Measurements from ENCODE around the gene EVC. TPM values are rescaled to one million over a fixed set of nuclear protein-coding genes. Genes with fewer than 3 reads are reported as not detected.
A peak's percentile ranks its signal among the peaks of the same experiment; 100 is the strongest.

Gene EVC
- total RNA-seq, 1 experiment from 2014 or later: 29.0 TPM

GRCh38 chr4:5858020-5858769 lies 147.2 kb downstream of the EVC start:
- H3K4me1 Mint-ChIP-seq (ENCODE audit: insufficient read depth, unreplicated experiment): no peaks in the 10 kb centered on the region
- no peaks in the 10 kb centered on the region for H3K27me3 Mint-ChIP-seq (ENCODE audit: insufficient read depth, unreplicated experiment)
- no peak overlapping the region for H3K27ac Mint-ChIP-seq (ENCODE audit: low read depth, unreplicated experiment)
- H3K36me3 Mint-ChIP-seq (ENCODE audit: insufficient read depth, unreplicated experiment): no peaks in the 10 kb centered on the region
- no peak for DNase-seq (ENCODE audit: unreplicated experiment)
- no peak overlapping the region for H3K4me3 Mint-ChIP-seq (ENCODE audit: unreplicated experiment)
- intact Hi-C loops (cut with micrococcal nuclease): no loop called here
- BruUV-seq (replicated peaks): no TSS peak
- POLR2A ChIA-PET: interaction anchor here (0.9 kb wide), 1 partner anchor 10 kb away, joined by 3 read pairs; no protein-coding TSS in a partner anchor
- H3K9me3 Mint-ChIP-seq (ENCODE audit: unreplicated experiment): no peaks in the 10 kb centered on the region
- CTCF ChIA-PET: no interaction called here
- TF ChIP-seq, protein P1, sequence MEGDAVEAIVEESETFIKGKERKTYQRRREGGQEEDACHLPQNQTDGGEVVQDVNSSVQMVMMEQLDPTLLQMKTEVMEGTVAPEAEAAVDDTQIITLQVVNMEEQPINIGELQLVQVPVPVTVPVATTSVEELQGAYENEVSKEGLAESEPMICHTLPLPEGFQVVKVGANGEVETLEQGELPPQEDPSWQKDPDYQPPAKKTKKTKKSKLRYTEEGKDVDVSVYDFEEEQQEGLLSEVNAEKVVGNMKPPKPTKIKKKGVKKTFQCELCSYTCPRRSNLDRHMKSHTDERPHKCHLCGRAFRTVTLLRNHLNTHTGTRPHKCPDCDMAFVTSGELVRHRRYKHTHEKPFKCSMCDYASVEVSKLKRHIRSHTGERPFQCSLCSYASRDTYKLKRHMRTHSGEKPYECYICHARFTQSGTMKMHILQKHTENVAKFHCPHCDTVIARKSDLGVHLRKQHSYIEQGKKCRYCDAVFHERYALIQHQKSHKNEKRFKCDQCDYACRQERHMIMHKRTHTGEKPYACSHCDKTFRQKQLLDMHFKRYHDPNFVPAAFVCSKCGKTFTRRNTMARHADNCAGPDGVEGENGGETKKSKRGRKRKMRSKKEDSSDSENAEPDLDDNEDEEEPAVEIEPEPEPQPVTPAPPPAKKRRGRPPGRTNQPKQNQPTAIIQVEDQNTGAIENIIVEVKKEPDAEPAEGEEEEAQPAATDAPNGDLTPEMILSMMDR (IDR thresholded peaks at IDR 0.05; ENCODE audit: unreplicated experiment): no peak

DNA sequence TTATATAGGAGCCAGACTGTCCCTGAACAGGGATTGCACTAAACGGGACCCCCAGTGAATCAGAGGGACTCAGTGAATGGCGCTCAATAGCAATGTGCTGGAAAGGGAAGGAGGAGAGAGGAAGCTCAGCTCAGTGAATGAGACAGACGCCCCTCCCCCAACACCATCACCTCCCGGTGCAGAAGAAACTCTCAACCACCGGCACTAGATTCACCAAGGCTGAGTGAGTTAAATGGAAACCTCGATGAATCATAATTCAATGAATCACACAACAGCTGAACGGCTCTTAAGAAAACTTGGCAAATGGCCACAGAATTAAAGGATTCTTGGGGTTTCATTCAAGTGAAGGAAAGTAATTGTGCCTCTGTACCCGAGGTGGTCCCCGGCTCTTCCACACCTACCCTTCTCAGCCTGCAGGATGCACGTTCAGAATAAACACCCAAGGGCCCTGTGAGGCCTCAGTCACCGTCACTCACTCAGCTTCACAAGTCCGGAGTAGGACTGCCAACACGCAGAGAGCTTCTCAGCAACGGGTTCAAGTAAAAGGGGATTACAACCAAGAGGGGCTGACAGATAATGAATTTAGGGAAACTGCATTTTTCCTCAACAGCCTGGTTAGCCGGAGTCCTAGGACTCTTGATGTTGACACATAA lies 152.6 kb downstream of the EVC start:
- no peaks in the 10 kb centered on the region for H3K36me3 Mint-ChIP-seq (ENCODE audit: insufficient read depth, unreplicated experiment)
- intact Hi-C loops (cut with micrococcal nuclease): no loop called here

More for the DNA sequence above, 152.6 kb downstream of the EVC start:
- BruUV-seq (replicated peaks): no TSS peak
- Mint-ChIP-seq H3K27ac (ENCODE audit: low read depth, unreplicated experiment) (no peak overlapping the region), H3K27me3 (ENCODE audit: insufficient read depth, unreplicated experiment) (no peaks in the 10 kb centered on the region), H3K4me3 (ENCODE audit: unreplicated experiment) (no peak overlapping the region), H3K9me3 (ENCODE audit: unreplicated experiment) (no peaks in the 10 kb centered on the region), H3K4me1 (ENCODE audit: insufficient read depth, unreplicated experiment) (no peaks in the 10 kb centered on the region)
- CTCF ChIA-PET: interaction anchor here (0.9 to 1.1 kb wide), 2 partner anchors 100 to 123 kb away, joined by 3 to 5 read pairs; no protein-coding TSS in a partner anchor
- peak; percentile 86 for DNase-seq (ENCODE audit: unreplicated experiment)
- TF ChIP-seq, protein P1 (IDR thresholded peaks at IDR 0.05; ENCODE audit: unreplicated experiment): no peak
- POLR2A ChIA-PET: interaction anchor here (0.9 kb wide), 1 partner anchor 43 kb away, joined by 3 read pairs; no protein-coding TSS in a partner anchor

Other genes starting within 250 kb of the EVC start
- gene EVC2, start 2.6 kb upstream of the EVC start, total RNA-seq (2022): 5.5 and 6.0 TPM in 2 replicates
- not detected in 2 replicates for gene CRMP1, start 181.9 kb downstream of the EVC start, total RNA-seq (2022)